NOMO-1 treated with dmso at 0.1 percent for 144 hours (cell line): Measurements from ENCODE around the gene ENOX2.

Experiments used
- DNase-seq: peaks from one replicate; lab custom pipeline; 2025; ENCODE audit not compliant: unreplicated experiment; lab: John Stamatoyannopoulos, UW

ENOX2 gene

GRCh38 chrX:130704053-130705038 is 198.7 kb downstream of the ENOX2 start:
- DNase-seq, result no peak

- no peak for DNase-seq
Measured at GRCh38 chrX:130702867-130703707, 199.9 kb downstream of the ENOX2 start.

GRCh38 chrX:130700629-130701028 is 202.4 kb downstream of the ENOX2 start:
- no peak for DNase-seq

- no peak for DNase-seq
Measured at GRCh38 chrX:130699618-130700017, 203.4 kb downstream of the ENOX2 start.

GRCh38 chrX:130696542-130696941 is 206.5 kb downstream of the ENOX2 start:
- DNase-seq, result no peak

- DNase-seq, result no peak
Measured at GRCh38 chrX:130695931-130696330, 207.1 kb downstream of the ENOX2 start.

GRCh38 chrX:130694983-130695382 is 208.0 kb downstream of the ENOX2 start:
- no peak for DNase-seq

- DNase-seq, result no peak
Measured at GRCh38 chrX:130691576-130691975, 211.4 kb downstream of the ENOX2 start.

GRCh38 chrX:130688360-130688759 is 214.6 kb downstream of the ENOX2 start:
- DNase-seq, result no peak

GRCh38 chrX:130682990-130683389 is 220.0 kb downstream of the ENOX2 start:
- no peak for DNase-seq

- no peak for DNase-seq
Measured at GRCh38 chrX:130680164-130681035, 222.6 kb downstream of the ENOX2 start.

GRCh38 chrX:130676861-130677260 is 226.1 kb downstream of the ENOX2 start:
- DNase-seq, result no peak

GRCh38 chrX:130672214-130672613 is 230.8 kb downstream of the ENOX2 start:
- DNase-seq, result no peak

GRCh38 chrX:130669233-130669632 is 233.8 kb downstream of the ENOX2 start:
- DNase-seq, result no peak

- DNase-seq, result no peak
Measured at GRCh38 chrX:130665263-130665662, 237.7 kb downstream of the ENOX2 start.

GRCh38 chrX:130658310-130658709 is 244.7 kb downstream of the ENOX2 start:
- DNase-seq, result no peak

GRCh38 chrX:130654409-130654950 is 248.5 kb downstream of the ENOX2 start:
- DNase-seq, result no peak

- DNase-seq, result no peak
Measured at GRCh38 chrX:130652824-130653578, 250.0 kb downstream of the ENOX2 start.

- no peak for DNase-seq
Measured at GRCh38 chrX:130649738-130650137, 253.3 kb downstream of the ENOX2 start.

- DNase-seq, result no peak
Measured at GRCh38 chrX:130647468-130647867, 255.5 kb downstream of the ENOX2 start.
